HCT116 (cell line): ENCODE measurements around the gene TFDP1. TPM values are rescaled to one million over a fixed set of nuclear protein-coding genes. Genes with fewer than 3 reads are reported as not detected.

ENCODE experiments used
- ATAC-seq: fragments of 200-7000 bp; cut with Tn5 transposase; 2 replicates; pipeline ENCODE4 v1.9.1; 2020; ENCODE audit warnings: mild to moderate bottlenecking, moderate library complexity
- BruUV-seq: library from RNA; stranded (reverse); fragments of 400-500 nt; replicated peaks from 2 replicates; lab custom pipeline; 2021; lab: Mats Ljungman, UMichigan
- CTCF ChIA-PET: fragments of 300-600 bp; sonication (Branson Sonifier 250); formaldehyde crosslinking; loops from one replicate; lab custom pipeline; 2021; ENCODE audit warnings: antibody characterized with exemption; lab: Charles Lee
- POLR2A ChIA-PET: fragments of 300-600, 350-600 bp; sonication (Branson Sonifier 250); formaldehyde crosslinking; loops from one replicate; lab custom pipeline; 2021; ENCODE audit warnings: antibody characterized with exemption; lab: Charles Lee
- RAD21 ChIA-PET, 2 experiments: fragments of 300-600 bp; sonication (Branson Sonifier 250); formaldehyde crosslinking; loops; one replicate each; lab custom pipeline; 2023; ENCODE audit warnings: low total read pairs in 2 of 2; ENCODE audit not compliant: uncharacterized antibody in 2 of 2, unreplicated experiment in 2 of 2, low non-redundant PET in 1 of 2; lab: Charles Lee
- DNase-seq: peaks from one replicate; pipeline ENCODE4 v3.0.0-alpha.2; 2010; ENCODE audit warnings: low read depth, low spot score
- H2AFZ ChIP-seq: fragments of 200-600 bp; shearing (Covaris generic), sonication (generic); 2 replicates; pipeline ENCODE4 v1.6.1; 2017; ENCODE audit warnings: low read depth, mixed run types, mixed read lengths, antibody characterized with exemption, low read length; ENCODE audit not compliant: poor library complexity, severe bottlenecking
- H3K27ac ChIP-seq: 2 replicates; pipeline ENCODE4 v1.5.1; 2012; ENCODE audit warnings: low read depth, low read length
- H3K27me3 ChIP-seq: fragments of 200-600 bp; sonication (generic); 2 replicates; pipeline ENCODE4 v1.6.1; 2016; ENCODE audit warnings: mixed run types, low read length, mixed read lengths; ENCODE audit not compliant: insufficient read depth
- H3K36me3 ChIP-seq, 2 experiments: fragments of 200-500 bp in 1 of 2; fragments of 200-600 bp in 1 of 2; sonication (Bioruptor generic) in 1 of 2; sonication (generic) in 1 of 2; 2 replicates each; pipeline versions ENCODE4 v1.5.1 to v1.6.1; 2014 to 2016; ENCODE audit warnings: low read length in 2 of 2, inconsistent platforms in 1 of 2, mixed read lengths in 1 of 2, mixed run types in 1 of 2; ENCODE audit not compliant: insufficient read depth in 2 of 2, control insufficient read depth in 1 of 2
- H3K4me1 ChIP-seq, 2 experiments: fragments of 200-600 bp in 1 of 2; sonication (generic) in 1 of 2; 2 replicates each; pipeline versions ENCODE4 v1.5.1 to v1.6.1; 2012 to 2017; ENCODE audit warnings: low read length in 2 of 2, inconsistent platforms in 1 of 2, mild to moderate bottlenecking in 1 of 2, mixed read lengths in 1 of 2, mixed run types in 1 of 2, moderate library complexity in 1 of 2; ENCODE audit not compliant: insufficient read depth in 2 of 2, control insufficient read depth in 1 of 2
- H3K4me2 ChIP-seq: fragments of 200-600 bp; sonication (generic); 2 replicates; pipeline ENCODE4 v1.6.1; 2017; ENCODE audit warnings: mixed run types, low read length, mixed read lengths
- H3K4me3 ChIP-seq, 2 experiments: fragments of 200-600 bp in 1 of 2; sonication (generic) in 1 of 2; replicated peaks in 1 of 2; 2 replicates each; pipeline ENCODE4 v1.5.1; 2011 to 2016; ENCODE audit warnings: low read length in 2 of 2, control low read depth in 1 of 2, low read depth in 1 of 2, mild to moderate bottlenecking in 1 of 2, mixed read lengths in 1 of 2, mixed run types in 1 of 2
- H3K79me2 ChIP-seq: fragments of 200-600 bp; sonication (generic); 2 replicates; pipeline ENCODE4 v1.6.1; 2017; ENCODE audit warnings: mild to moderate bottlenecking, mixed run types, low read length, moderate library complexity, mixed read lengths; ENCODE audit not compliant: insufficient read depth
- H3K9ac ChIP-seq: fragments of 200-600 bp; sonication (generic); 2 replicates; pipeline ENCODE4 v1.6.1; 2016; ENCODE audit warnings: low read length, mixed read lengths
- H3K9me2 ChIP-seq: fragments of 200-600 bp; sonication (generic), shearing (Covaris generic); 2 replicates; pipeline ENCODE4 v1.6.1; 2017; ENCODE audit warnings: mixed run types, mild to moderate bottlenecking, moderate library complexity; ENCODE audit not compliant: insufficient read depth
- H3K9me3 ChIP-seq, 2 experiments: fragments of 200-500 bp in 1 of 2; fragments of 200-600 bp in 1 of 2; sonication (Bioruptor generic) in 1 of 2; sonication (generic) in 1 of 2; 2 replicates each; pipeline ENCODE4 v1.6.1; 2014 to 2017; ENCODE audit warnings: low read length in 2 of 2, mixed read lengths in 2 of 2, inconsistent platforms in 1 of 2, low read depth in 1 of 2, mild to moderate bottlenecking in 1 of 2, mixed run types in 1 of 2, moderate library complexity in 1 of 2; ENCODE audit not compliant: control insufficient read depth in 1 of 2, insufficient read depth in 1 of 2
- H4K20me1 ChIP-seq: fragments of 200-600 bp; sonication (generic), shearing (Covaris generic); 2 replicates; pipeline ENCODE4 v1.6.1; 2017; ENCODE audit warnings: mixed run types, mild to moderate bottlenecking, moderate library complexity; ENCODE audit not compliant: insufficient read depth
- CEBPB ChIP-seq: IDR thresholded peaks from 2 replicates; pipeline ENCODE4 v1.6.1; 2012; ENCODE audit warnings: low read depth
- ELF1 ChIP-seq: IDR thresholded peaks from 2 replicates; pipeline ENCODE4 v1.6.1; 2012; ENCODE audit warnings: low read depth, borderline replicate concordance
- FOSL1 ChIP-seq: IDR thresholded peaks from 2 replicates; pipeline ENCODE4 v1.6.1; 2012; ENCODE audit warnings: low read depth
- POLR2A ChIP-seq: IDR thresholded peaks from 2 replicates; pipeline ENCODE4 v1.7.0; 2011; ENCODE audit warnings: borderline replicate concordance; ENCODE audit not compliant: insufficient read depth, insufficient read length; ENCODE audit errors: extremely low read depth
- ZFX ChIP-seq: fragments of 450-650 bp; IDR thresholded peaks from 2 replicates; pipeline ENCODE4 v1.6.1; 2017
- intact Hi-C: fragments of 100-400 bp; cut with micrococcal nuclease; formaldehyde crosslinking; loops from 2 replicates; pipeline ENCODE4 v1.10.0; 2022
- total RNA-seq: library from RNA; stranded (reverse); gene quantifications from one replicate; pipeline ENCODE4 v1.2.1, GENCODE V29; 2021; ENCODE audit not compliant: unreplicated experiment

The TFDP1 gene
- total RNA-seq, 1 experiment from 2014 or later, result 169 TPM

- BruUV-seq, result no TSS peak
- no peaks in the 10 kb centered on the region for H3K27me3 ChIP-seq
- H2AFZ ChIP-seq, result no peak overlapping the region
- no peaks in the 10 kb centered on the region for H3K36me3 ChIP-seq
- CTCF ChIA-PET, result no interaction called here
- H3K4me3 ChIP-seq, result no peak overlapping the region; a peak in 2 of 4 replicates
- intact Hi-C loops, result no loop called here
- DNase-seq, result no peak
- no peaks in the 10 kb centered on the region for H3K79me2 ChIP-seq
- H3K9ac ChIP-seq, result no peak overlapping the region
- RAD21 ChIA-PET, result no interaction called here
- no peaks in the 10 kb centered on the region for H3K9me3 ChIP-seq
- H3K4me1 ChIP-seq, result peaks cover 0 to 11% of the 10 kb centered on the region in 2 experiments; a peak in 1 of 4 replicates
- H3K27ac ChIP-seq, result no peak overlapping the region
- no peaks in the 10 kb centered on the region for H4K20me1 ChIP-seq
- 0 out of 2 replicates have a peak, but pooled peaks have one; percentile 39 for ATAC-seq
- POLR2A ChIA-PET, result no interaction called here
- H3K9me2 ChIP-seq, result no peaks in the 10 kb centered on the region
- H3K4me2 ChIP-seq, result peak overlapping the region; percentile 53; the same call in 1 of the 2 replicates
- TF ChIP-seq FOSL1, result no peak
- TF ChIP-seq POLR2A, result no peak
Observed at GRCh38 chr13:113567681-113568080, 16.9 kb upstream of the TFDP1 start.

GRCh38 chr13:113573065-113573464, 11.5 kb upstream of the TFDP1 start:
- DNase-seq, result no peak
- intact Hi-C loops, result no loop called here
- Histone ChIP-seq H3K4me3 (no peak overlapping the region), H3K27me3 (no peaks in the 10 kb centered on the region), H2AFZ (no peak overlapping the region), H3K36me3 (0 out of 4 replicates have a peak, but pooled peaks cover 0 to 5% of the 10 kb centered on the region in 2 experiments), H4K20me1 (no peaks in the 10 kb centered on the region), H3K9me3 (peaks cover 0 to 13% of the 10 kb centered on the region in 2 experiments; a peak in 2 of 4 replicates), H3K79me2 (no peaks in the 10 kb centered on the region), H3K27ac (no peak overlapping the region), H3K4me2 (no peak overlapping the region), H3K4me1 (no peaks in the 10 kb centered on the region), H3K9me2 (no peaks in the 10 kb centered on the region), H3K9ac (no peak overlapping the region)
- no peak for ATAC-seq
- POLR2A ChIA-PET, result no interaction called here
- RAD21 ChIA-PET, result no interaction called here
- no TSS peak for BruUV-seq
- CTCF ChIA-PET, result no interaction called here
- TF ChIP-seq ELF1 (no peak), ZFX (no peak), CEBPB (no peak)
